GM12878 (cell line): ENCODE measurements around the gene FBLN1. TPM values are rescaled to one million over a fixed set of nuclear protein-coding genes. Genes with fewer than 3 reads are reported as not detected.

Experiments used
- ATAC-seq: fragments of 200-7000 bp; cut with Tn5 transposase; 3 replicates; pipeline ENCODE4 v1.9.1; 2020; ENCODE audit warnings: mild to moderate bottlenecking, moderate library complexity
- BruUV-seq: library from RNA; stranded (reverse); fragments of 400-500 nt; replicated peaks from 2 replicates; lab custom pipeline; 2021; lab: Mats Ljungman, UMichigan
- CTCF ChIA-PET: fragments of 300-600 bp; sonication (Branson Sonifier 250); formaldehyde crosslinking; extraction: SDS; loops from one replicate; lab custom pipeline; 2021; ENCODE audit warnings: inconsistent platforms; lab: Yijun Ruan, JAX
- POLR2A ChIA-PET: fragments of 350-600 bp; formaldehyde crosslinking; extraction: SDS; loops from one replicate; lab custom pipeline; 2021; ENCODE audit warnings: inconsistent platforms; lab: Charles Lee
- RAD21 ChIA-PET: fragments of 300-600 bp; sonication (Branson Sonifier 250); formaldehyde crosslinking; loops from one replicate; lab custom pipeline; 2023; ENCODE audit warnings: antibody characterized with exemption; ENCODE audit not compliant: unreplicated experiment; lab: Charles Lee
- SMC1A ChIA-PET: fragments of 300-600 bp; sonication (Branson Sonifier 250); formaldehyde crosslinking; loops from one replicate; lab custom pipeline; 2023; ENCODE audit not compliant: unreplicated experiment, uncharacterized antibody; lab: Charles Lee
- DNase-seq: peaks from one replicate; pipeline ENCODE4 v3.0.0-alpha.2; 2011; ENCODE audit warnings: low read depth, low spot score
- FAIRE-seq: peaks from 3 replicates; lab custom pipeline; 2011; peaks lifted over from hg19 to GRCh38; lab: Jason Lieb, UNC
- H2AFZ ChIP-seq: 2 replicates; pipeline ENCODE4 v1.6.0; 2011; ENCODE audit warnings: low read depth, low read length, control low read depth; ENCODE audit not compliant: control insufficient read depth
- H3K27ac ChIP-seq: 2 replicates; pipeline ENCODE4 v1.5.1; 2011; ENCODE audit warnings: control low read depth; ENCODE audit not compliant: control insufficient read depth, insufficient read depth
- H3K27me3 ChIP-seq, 2 experiments: replicated peaks in 1 of 2; 2 replicates each; pipeline versions ENCODE4 v1.6.0 to v1.6.1; 2011; ENCODE audit warnings: low read length in 1 of 2; ENCODE audit not compliant: control insufficient read depth in 2 of 2, insufficient read depth in 2 of 2
- H3K36me3 ChIP-seq, 2 experiments: 2 replicates each; pipeline ENCODE4 v1.5.1; 2011; ENCODE audit warnings: low read length in 1 of 2; ENCODE audit not compliant: control insufficient read depth in 2 of 2, insufficient read depth in 2 of 2
- H3K4me1 ChIP-seq: 2 replicates; pipeline ENCODE4 v1.6.1; 2011; ENCODE audit warnings: mild to moderate bottlenecking, low read length, moderate library complexity, mixed read lengths; ENCODE audit not compliant: control insufficient read depth, insufficient read depth
- H3K4me2 ChIP-seq: 2 replicates; pipeline ENCODE4 v1.6.0; 2011; ENCODE audit warnings: control low read depth; ENCODE audit not compliant: control insufficient read depth, insufficient read depth
- H3K4me3 ChIP-seq: fragments of 200-600 bp; sonication (generic); 2 replicates; pipeline ENCODE4 v1.5.1; 2016
- H3K79me2 ChIP-seq: 2 replicates; pipeline ENCODE4 v1.6.0; 2011; ENCODE audit warnings: low read length; ENCODE audit not compliant: control insufficient read depth, insufficient read depth
- H3K9ac ChIP-seq: 2 replicates; pipeline ENCODE4 v1.8.0; 2011; ENCODE audit warnings: low read length, control low read depth, mixed read lengths; ENCODE audit not compliant: control insufficient read depth, insufficient read depth
- H3K9me3 ChIP-seq: replicated peaks from 3 replicates; pipeline ENCODE4 v1.5.1; 2011; ENCODE audit warnings: mild to moderate bottlenecking, low read length; ENCODE audit not compliant: control insufficient read depth, insufficient read depth
- H4K20me1 ChIP-seq: 2 replicates; pipeline ENCODE4 v1.6.0; 2011; ENCODE audit not compliant: control insufficient read depth, insufficient read depth
- CHD2 ChIP-seq: IDR thresholded peaks from 2 replicates; pipeline ENCODE4 v1.6.1; 2011; ENCODE audit warnings: low read depth, low read length, improper control_type of control experiment, borderline replicate concordance
- CHD4 ChIP-seq: fragments of 200-600 bp; sonication (generic); IDR thresholded peaks from 2 replicates; pipeline ENCODE4 v1.6.1; 2016; ENCODE audit warnings: mild to moderate bottlenecking
- EP300 ChIP-seq, 2 experiments: fragments of 150-350 bp in 1 of 2; IDR thresholded peaks; 2 replicates each; pipeline ENCODE4 v1.6.1; 2011 to 2012; ENCODE audit warnings: low read depth in 2 of 2, low read length in 2 of 2, borderline replicate concordance in 1 of 2, improper control_type of control experiment in 1 of 2, inconsistent platforms in 1 of 2; ENCODE audit not compliant: control insufficient read depth in 1 of 2
- HDAC2 ChIP-seq: fragments of 200-600 bp; sonication (generic); IDR thresholded peaks from 2 replicates; pipeline ENCODE4 v1.6.1; 2017
- IKZF1 ChIP-seq: fragments of 450-650 bp; conservative IDR thresholded peaks from 2 replicates; pipeline ENCODE4 v1.6.1; 2017; ENCODE audit warnings: antibody characterized with exemption, mild to moderate bottlenecking
- KLF5 ChIP-seq: fragments of 450-650 bp; IDR thresholded peaks from 2 replicates; pipeline ENCODE4 v1.6.1; 2014; ENCODE audit warnings: mild to moderate bottlenecking; ENCODE audit not compliant: partially characterized antibody
- MLLT1 ChIP-seq: fragments of 450-650 bp; IDR thresholded peaks from 2 replicates; pipeline ENCODE4 v1.6.1; 2016; ENCODE audit warnings: mild to moderate bottlenecking
- MTA2 ChIP-seq: fragments of 450-650 bp; IDR thresholded peaks from 2 replicates; pipeline ENCODE4 v1.6.1; 2016; ENCODE audit warnings: low read depth, mild to moderate bottlenecking, moderate library complexity
- PBX3 ChIP-seq: IDR thresholded peaks from 2 replicates; pipeline ENCODE4 v1.6.1; 2011; ENCODE audit warnings: mild to moderate bottlenecking, low read depth, low read length, moderate library complexity; ENCODE audit not compliant: insufficient replicate concordance
- SKIL ChIP-seq: fragments of 450-650 bp; IDR thresholded peaks from 2 replicates; pipeline ENCODE4 v1.6.1; 2017; ENCODE audit warnings: mild to moderate bottlenecking, low read depth, inconsistent platforms; ENCODE audit not compliant: poor library complexity, severe bottlenecking
- SMAD5 ChIP-seq: IDR thresholded peaks from 2 replicates; pipeline ENCODE4 v1.6.1; 2016; ENCODE audit warnings: antibody characterized with exemption, low read depth
- WGBS: methylation state at CpG from one replicate; pipeline ENCODE4 v1.1.6; 2016; ENCODE audit warnings: low lambda C conversion rate; ENCODE audit not compliant: insufficient replicate concordance, insufficient coverage; ENCODE audit errors: missing lambda C conversion rate; 5-methylcytosine and 5-hydroxymethylcytosine counted together
- in situ Hi-C: fragments of 300-500 bp; cut with MboI; formaldehyde crosslinking; loops from 9 replicates; pipeline ENCODE4 v1.14.3; 2018; ENCODE audit warnings: mixed read lengths
- intact Hi-C: fragments of 100-400 bp; cut with micrococcal nuclease; formaldehyde crosslinking; loops from one replicate; pipeline ENCODE4 v1.14.2; 2022; ENCODE audit not compliant: unreplicated experiment
- polyA plus RNA-seq, 11 experiments: library from polyadenylated mRNA; depleted of rRNA in 4 of 11; unstranded in 6 of 11; stranded (reverse) in 5 of 11; fragments of >200 nt; fragmentation: Nextera tagmentation in 4 of 11; fragmentation: Illumina TruSeq in 1 of 11; extraction: Ambion mirVana in 4 of 11; extraction: Trizol in 1 of 11; gene quantifications; 1 replicate in 1 of 11; 2 replicates in 10 of 11; pipeline versions ENCODE4 v1.2.1 to v1.2.3, GENCODE V29; 2011 to 2016; ENCODE audit warnings: inconsistent platforms in 2 of 11, missing spikeins in 2 of 11, low read depth in 1 of 11
- total RNA-seq, 4 experiments: library from RNA; depleted of rRNA in 3 of 4; stranded (reverse); fragments of >200 nt in 3 of 4; fragmentation: Illumina TruSeq in 1 of 4; extraction: Trizol in 1 of 4; gene quantifications; 2 replicates each; pipeline versions ENCODE4 v1.2.1 to v1.2.3, GENCODE V29; 2013 to 2021

FBLN1 gene
- total and polyA plus RNA-seq, 10 of the 15 experiments (the other 5 are each of a cell fraction or from before 2014, with no cell fraction given) = 0.20 to 0.51 TPM; not detected in 8

- intact Hi-C loops = no loop called here
- DNase-seq (no peak), FAIRE-seq (no peak), ATAC-seq (no peak)
- Histone ChIP-seq H4K20me1 (no peaks in the 10 kb centered on the region), H3K4me3 (no peak overlapping the region), H3K36me3 (no peaks in the 10 kb centered on the region), H3K27me3 (no peaks in the 10 kb centered on the region; a peak in 2 of 4 replicates), H2AFZ (no peak overlapping the region), H3K9me3 (no peaks in the 10 kb centered on the region), H3K79me2 (no peaks in the 10 kb centered on the region), H3K9ac (no peak overlapping the region), H3K4me2 (no peak overlapping the region), H3K4me1 (no peaks in the 10 kb centered on the region), H3K27ac (no peak overlapping the region)
- SMC1A ChIA-PET = no interaction called here
- RAD21 ChIA-PET = no interaction called here
- no TSS peak for BruUV-seq
- in situ Hi-C loops = no loop called here
- 46% methylated on average over 14 of the region's 14 CpGs for WGBS
- no peak for TF ChIP-seq IKZF1
- POLR2A ChIA-PET = no interaction called here
- CTCF ChIA-PET = no interaction called here
Measured at GRCh38 chr22:45510376-45511232, 7.9 kb downstream of the FBLN1 start.

- DNase-seq = no peak
- Histone ChIP-seq H3K9me3 (no peaks in the 10 kb centered on the region), H3K4me1 (no peaks in the 10 kb centered on the region), H3K4me2 (no peak overlapping the region), H2AFZ (no peak overlapping the region), H3K4me3 (no peak overlapping the region), H3K27ac (no peak overlapping the region), H3K27me3 (no peaks in the 10 kb centered on the region; a peak in 3 of 4 replicates), H3K9ac (no peak overlapping the region), H3K36me3 (no peaks in the 10 kb centered on the region), H4K20me1 (no peaks in the 10 kb centered on the region), H3K79me2 (no peaks in the 10 kb centered on the region)
- BruUV-seq = no TSS peak
- no peak for ATAC-seq
- no peak for FAIRE-seq
- in situ Hi-C loops = no loop called here
- CTCF ChIA-PET = no interaction called here
- SMC1A ChIA-PET = interaction anchor here (0.6 kb wide), 1 partner anchor 23 kb away, joined by 3 read pairs; no protein-coding TSS in a partner anchor
- POLR2A ChIA-PET = no interaction called here
- RAD21 ChIA-PET = no interaction called here
- intact Hi-C loops = no loop called here
- 35% methylated on average over 8 of the region's 8 CpGs for WGBS
- TF ChIP-seq MTA2 (no peak), MLLT1 (no peak), SKIL (no peak), PBX3 (no peak), HDAC2 (no peak), CHD4 (no peak), KLF5 (no peak), SMAD5 (no peak), EP300 (IDR thresholded peaks at IDR 0.05; ENCODE audit: borderline replicate concordance in 1 of 2, control insufficient read depth in 1 of 2, low read depth in 2 of 2, low read length in 2 of 2) (no peak), CHD2 (no peak)
Measured at GRCh38 chr22:45511847-45512261, 9.2 kb downstream of the FBLN1 start.
